ENCODE results near the gene FBXO42. TPM values are rescaled to one million over a fixed set of nuclear protein-coding genes. Genes with fewer than 3 reads are reported as not detected.

The FBXO42 gene
- total and polyA plus RNA-seq, 2 of the 4 experiments (the other 2 are of a cell fraction), result 12.0 to 18.8 TPM

DNA sequence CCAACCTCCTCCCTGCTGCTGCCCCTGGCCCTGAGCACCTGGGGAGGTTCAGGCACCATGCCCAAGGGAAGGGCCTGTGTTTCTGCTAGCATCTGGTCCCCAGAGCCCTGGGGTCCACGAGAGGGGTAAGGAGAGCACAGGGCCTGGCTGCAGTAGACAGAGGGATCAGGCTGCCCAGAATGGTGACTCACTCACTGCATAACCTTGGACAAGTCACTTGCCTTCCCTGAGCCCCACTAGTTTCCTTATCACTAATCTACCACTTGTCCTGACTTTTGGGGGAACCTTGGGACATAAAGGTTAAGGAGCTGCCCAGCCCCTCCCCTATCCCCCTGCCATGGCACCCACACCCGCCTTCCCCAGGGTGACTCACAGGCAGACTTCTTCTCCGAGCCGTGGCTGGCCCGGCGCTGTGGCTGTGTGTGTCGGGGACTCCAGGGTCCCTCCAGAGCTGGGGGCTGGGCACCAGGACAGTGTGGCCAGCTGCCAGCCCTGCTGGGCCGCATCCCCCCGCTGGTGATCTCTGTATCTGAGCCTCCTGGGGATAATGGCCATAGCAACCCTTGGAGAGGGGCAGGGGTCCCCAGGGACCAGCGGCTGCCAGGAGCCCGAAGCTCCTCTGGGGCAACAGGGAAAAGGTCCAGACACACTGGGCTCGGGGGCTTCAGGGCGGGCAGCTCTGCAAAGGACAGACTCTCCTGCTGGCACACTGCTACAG, 143.9 kb downstream of the FBXO42 start:
- Histone ChIP-seq H3K4me2 (ENCODE audit: low read depth, low read length) (no peak overlapping the region), H3K27ac (ENCODE audit: insufficient read depth, low read length) (no peak overlapping the region), H2AFZ (replicated peaks; ENCODE audit: low read length, poor library complexity) (no peak overlapping the region), H3K56ac (ENCODE audit: extremely low read depth, insufficient read depth, low read length) (no peak overlapping the region), H4K91ac (ENCODE audit: insufficient read depth, low read depth, low read length) (no peak overlapping the region), H3K4ac (ENCODE audit: low read depth, low read length) (peak overlapping the region; percentile 40; the same call in 1 of the 2 replicates), H3K23ac (ENCODE audit: low read depth, low read length) (no peak overlapping the region), H4K8ac (ENCODE audit: low read depth in 2 of 2, low read length in 2 of 2) (peak overlapping the region in 1 of 2 experiments; percentile 96; a peak in 1 of 4 replicates), H4K20me1 (ENCODE audit: insufficient read depth, low read length) (no peaks in the 10 kb centered on the region), H3K14ac (replicated peaks; ENCODE audit: low read depth, low read length) (no peak overlapping the region), H2BK15ac (ENCODE audit: low read depth, low read length) (no peak overlapping the region), H4K5ac (ENCODE audit: low read depth, low read length) (no peak overlapping the region), H3K9ac (ENCODE audit: low read depth, low read length) (no peak overlapping the region), H3K9me1 (ENCODE audit: insufficient read depth, low read length) (peaks cover 6% of the 10 kb centered on the region; the same call in 1 of the 2 replicates), H2BK20ac (ENCODE audit: low read depth, low read length) (no peak overlapping the region), H2BK120ac (ENCODE audit: low read depth, low read length) (no peak overlapping the region), H2BK5ac (ENCODE audit: low read depth, low read length, poor library complexity, severe bottlenecking) (no peak overlapping the region), H2AK5ac (ENCODE audit: low read depth, low read length) (peak overlapping the region; percentile 31), H3K27me3 (ENCODE audit: control insufficient read depth, insufficient read depth, low read length) (no peaks in the 10 kb centered on the region), H3K4me1 (ENCODE audit: control insufficient read depth, insufficient read depth, low read length) (peaks cover 9% of the 10 kb centered on the region), H3K4me3 (ENCODE audit: insufficient read depth, low read depth, low read length) (no peak overlapping the region), H3K36me3 (ENCODE audit: control insufficient read depth, insufficient read depth, low read length) (no peaks in the 10 kb centered on the region; the same call in 1 of the 2 replicates), H3K18ac (ENCODE audit: low read depth, low read length) (no peak overlapping the region), H3K79me1 (ENCODE audit: low read depth in 1 of 2, low read length in 2 of 2) (peaks cover 7 to 21% of the 10 kb centered on the region in 2 experiments; a peak in 3 of 4 replicates), H2AK9ac (replicated peaks; ENCODE audit: low read depth, low read length, poor library complexity) (peak overlapping the region; percentile 66), H3K9me3 (ENCODE audit: control insufficient read depth, insufficient read depth, low read length) (no peaks in the 10 kb centered on the region)
- peak; percentile 31 for DNase-seq
- POLR2A ChIA-PET (ENCODE audit: unreplicated experiment), result interaction anchor here (0.5 kb wide), 1 partner anchor 16 kb away, joined by 3 read pairs; no protein-coding TSS in a partner anchor
- dilution Hi-C loops (cut with HindIII; ENCODE audit: low sequenced_read_pairs, unreplicated experiment) (no loop called here), in situ Hi-C loops (cut with MboI; ENCODE audit: low sequenced_read_pairs) (no loop called here), intact Hi-C loops (cut with micrococcal nuclease) (loop anchor here (5.0 kb wide), 2 partner anchors 34 to 159 kb away; partner anchors contain the start of gene SZRD1)
- WGBS, 2 experiments (ENCODE audit: extremely low coverage in 2 of 2, insufficient read length in 1 of 2), result 90% methylated on average over 2 of the region's 13 CpGs; no CpG with 5 or more reads in 1 of the 2 experiments
- no TSS peak for BruUV-seq (replicated peaks)
- no peak for ATAC-seq (ENCODE audit: low read depth)
- TF ChIP-seq RFX5 (IDR thresholded peaks at IDR 0.05; ENCODE audit: low read depth, low read length) (no peak), BHLHE40 (IDR thresholded peaks at IDR 0.05; ENCODE audit: low read depth, low read length) (no peak), MAFK (IDR thresholded peaks at IDR 0.05; ENCODE audit: low read depth, low read length) (no peak), RAD21 (IDR thresholded peaks at IDR 0.05; ENCODE audit: low read length) (no peak), MAZ (IDR thresholded peaks at IDR 0.05; ENCODE audit: borderline replicate concordance, low read depth, low read length) (no peak), RCOR1 (IDR thresholded peaks at IDR 0.05; ENCODE audit: insufficient replicate concordance, low read length) (no peak), NFE2L2 (IDR thresholded peaks at IDR 0.05; ENCODE audit: low read depth, low read length) (no peak), POLR2A (IDR thresholded peaks at IDR 0.05; ENCODE audit: low read depth, low read length) (no peak)
- TF ChIP-seq, protein P1, sequence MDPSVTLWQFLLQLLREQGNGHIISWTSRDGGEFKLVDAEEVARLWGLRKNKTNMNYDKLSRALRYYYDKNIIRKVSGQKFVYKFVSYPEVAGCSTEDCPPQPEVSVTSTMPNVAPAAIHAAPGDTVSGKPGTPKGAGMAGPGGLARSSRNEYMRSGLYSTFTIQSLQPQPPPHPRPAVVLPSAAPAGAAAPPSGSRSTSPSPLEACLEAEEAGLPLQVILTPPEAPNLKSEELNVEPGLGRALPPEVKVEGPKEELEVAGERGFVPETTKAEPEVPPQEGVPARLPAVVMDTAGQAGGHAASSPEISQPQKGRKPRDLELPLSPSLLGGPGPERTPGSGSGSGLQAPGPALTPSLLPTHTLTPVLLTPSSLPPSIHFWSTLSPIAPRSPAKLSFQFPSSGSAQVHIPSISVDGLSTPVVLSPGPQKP (IDR thresholded peaks at IDR 0.05; ENCODE audit: borderline replicate concordance, low read depth, low read length), result no peak
- TF ChIP-seq, protein P2, sequence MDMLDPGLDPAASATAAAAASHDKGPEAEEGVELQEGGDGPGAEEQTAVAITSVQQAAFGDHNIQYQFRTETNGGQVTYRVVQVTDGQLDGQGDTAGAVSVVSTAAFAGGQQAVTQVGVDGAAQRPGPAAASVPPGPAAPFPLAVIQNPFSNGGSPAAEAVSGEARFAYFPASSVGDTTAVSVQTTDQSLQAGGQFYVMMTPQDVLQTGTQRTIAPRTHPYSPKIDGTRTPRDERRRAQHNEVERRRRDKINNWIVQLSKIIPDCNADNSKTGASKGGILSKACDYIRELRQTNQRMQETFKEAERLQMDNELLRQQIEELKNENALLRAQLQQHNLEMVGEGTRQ (IDR thresholded peaks at IDR 0.05; ENCODE audit: low read depth, low read length), result no peak
- TF ChIP-seq, protein P3, sequence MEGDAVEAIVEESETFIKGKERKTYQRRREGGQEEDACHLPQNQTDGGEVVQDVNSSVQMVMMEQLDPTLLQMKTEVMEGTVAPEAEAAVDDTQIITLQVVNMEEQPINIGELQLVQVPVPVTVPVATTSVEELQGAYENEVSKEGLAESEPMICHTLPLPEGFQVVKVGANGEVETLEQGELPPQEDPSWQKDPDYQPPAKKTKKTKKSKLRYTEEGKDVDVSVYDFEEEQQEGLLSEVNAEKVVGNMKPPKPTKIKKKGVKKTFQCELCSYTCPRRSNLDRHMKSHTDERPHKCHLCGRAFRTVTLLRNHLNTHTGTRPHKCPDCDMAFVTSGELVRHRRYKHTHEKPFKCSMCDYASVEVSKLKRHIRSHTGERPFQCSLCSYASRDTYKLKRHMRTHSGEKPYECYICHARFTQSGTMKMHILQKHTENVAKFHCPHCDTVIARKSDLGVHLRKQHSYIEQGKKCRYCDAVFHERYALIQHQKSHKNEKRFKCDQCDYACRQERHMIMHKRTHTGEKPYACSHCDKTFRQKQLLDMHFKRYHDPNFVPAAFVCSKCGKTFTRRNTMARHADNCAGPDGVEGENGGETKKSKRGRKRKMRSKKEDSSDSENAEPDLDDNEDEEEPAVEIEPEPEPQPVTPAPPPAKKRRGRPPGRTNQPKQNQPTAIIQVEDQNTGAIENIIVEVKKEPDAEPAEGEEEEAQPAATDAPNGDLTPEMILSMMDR (conservative IDR thresholded peaks at IDR 0.05; ENCODE audit: low read depth, low read length), result no peak
- CTCF ChIA-PET, result interaction anchor here (0.6 kb wide), 1 partner anchor 11 kb away, joined by 3 read pairs; no protein-coding TSS in a partner anchor

Measured in IMR-90 (cell line).